A549 treated with Hydrocortisone at 1 μM for 4 hours (cell line): ENCODE results near the gene ZNF846. TPM values are rescaled to one million over a fixed set of nuclear protein-coding genes. Genes with fewer than 3 reads are reported as not detected.

Experiments used
- total RNA-seq: library from RNA; stranded (reverse); fragments of 200-300 nt; extraction: Qiagen RNA extraction; gene quantifications from 5 replicates; pipeline ENCODE4 v1.2.3, GENCODE V29; 2022

ZNF846 gene
- 1.1 to 1.5 TPM (median 1.3 TPM) in 5 replicates for total RNA-seq

GRCh38 chr19:9768175-9769112, at the start of gene ZNF846:
TSS of gene ZNF846 (minus strand) at chr19:9768738. CDS start at chr19:9764950, 3,788 bp downstream.

Other genes with a start within 250 kb of the ZNF846 start
- gene ZNF426, start 230.1 kb downstream of the ZNF846 start, total RNA-seq: 0.56 to 1.4 TPM (median 0.99 TPM) in 5 replicates
- gene ZNF121, start 184.2 kb downstream of the ZNF846 start, total RNA-seq: 3.0 to 4.5 TPM (median 3.0 TPM) in 5 replicates
- 7.5 to 17.1 TPM (median 8.7 TPM) in 5 replicates for gene ZNF561, start 147.5 kb downstream of the ZNF846 start, total RNA-seq
- 5.2 to 9.3 TPM (median 5.9 TPM) in 5 replicates for gene ZNF562, start 93.6 kb downstream of the ZNF846 start, total RNA-seq
- gene FBXL12, start 50.3 kb upstream of the ZNF846 start, total RNA-seq: 13.5 to 14.4 TPM (median 14.1 TPM) in 5 replicates
- 389 to 450 TPM (median 420 TPM) in 5 replicates for gene UBL5, start 59.2 kb upstream of the ZNF846 start, total RNA-seq
- 56.2 to 80.8 TPM (median 76.5 TPM) in 5 replicates for gene PIN1, start 66.6 kb upstream of the ZNF846 start, total RNA-seq
- 9.9 to 11.6 TPM (median 10.7 TPM) in 5 replicates for gene OLFM2, start 167.8 kb upstream of the ZNF846 start, total RNA-seq
- gene COL5A3, start 241.8 kb upstream of the ZNF846 start, total RNA-seq: 2.7 to 4.3 TPM (median 3.0 TPM) in 5 replicates
- 0.09 to 0.44 TPM (median 0.21 TPM) in 5 replicates for gene RDH8, start 244.7 kb upstream of the ZNF846 start, total RNA-seq